ENCODE data around the gene PTPRM. TPM values are rescaled to one million over a fixed set of nuclear protein-coding genes. Genes with fewer than 3 reads are reported as not detected.

Gene PTPRM
- total RNA-seq, 1 experiment from 2014 or later = 6.2 TPM

- H3K27me3 ChIP-seq (ENCODE audit: insufficient read depth, low read length) = no peaks in the 10 kb centered on the region
- no peak overlapping the region for H3K14ac ChIP-seq (ENCODE audit: insufficient read depth, low read length)
- no peak overlapping the region for H2AFZ ChIP-seq (ENCODE audit: low read length)
- H3K23me2 ChIP-seq (ENCODE audit: insufficient read length, low read depth, low read length, poor library complexity, severe bottlenecking) = no peaks in the 10 kb centered on the region
- no peak overlapping the region for H2AK5ac ChIP-seq (ENCODE audit: insufficient read length, low read length)
- Mint-ChIP-seq H3K4me1 (peaks cover 10 to 16% of the 10 kb centered on the region in 2 experiments), H3K36me3 (ENCODE audit: insufficient read depth in 1 of 3, low read depth in 3 of 3) (no peaks in the 10 kb centered on the region; a peak in 1 of 7 replicates), H3K4me3 (no peak overlapping the region), H3K9me3 (peaks cover 0 to 4% of the 10 kb centered on the region in 2 experiments; a peak in 1 of 5 replicates), H3K27me3 (ENCODE audit: low read depth) (no peaks in the 10 kb centered on the region; the same call in 1 of the 2 replicates), H3K27ac (no peak overlapping the region)
- H4K8ac ChIP-seq (replicated peaks; ENCODE audit: insufficient read length, low read depth, low read length) = no peak overlapping the region
- no peak overlapping the region for H2BK15ac ChIP-seq (ENCODE audit: low read depth, low read length)
- H2BK120ac ChIP-seq (ENCODE audit: low read depth, low read length, poor library complexity, severe bottlenecking) = no peak overlapping the region
- H3K79me2 ChIP-seq (ENCODE audit: insufficient read depth, low read length) = no peaks in the 10 kb centered on the region
- H4K91ac ChIP-seq (ENCODE audit: insufficient read length, low read depth, low read length) = no peak overlapping the region
- no peak overlapping the region for H3K23ac ChIP-seq (ENCODE audit: insufficient read length, low read depth, low read length)
- TF ChIP-seq, protein P1, sequence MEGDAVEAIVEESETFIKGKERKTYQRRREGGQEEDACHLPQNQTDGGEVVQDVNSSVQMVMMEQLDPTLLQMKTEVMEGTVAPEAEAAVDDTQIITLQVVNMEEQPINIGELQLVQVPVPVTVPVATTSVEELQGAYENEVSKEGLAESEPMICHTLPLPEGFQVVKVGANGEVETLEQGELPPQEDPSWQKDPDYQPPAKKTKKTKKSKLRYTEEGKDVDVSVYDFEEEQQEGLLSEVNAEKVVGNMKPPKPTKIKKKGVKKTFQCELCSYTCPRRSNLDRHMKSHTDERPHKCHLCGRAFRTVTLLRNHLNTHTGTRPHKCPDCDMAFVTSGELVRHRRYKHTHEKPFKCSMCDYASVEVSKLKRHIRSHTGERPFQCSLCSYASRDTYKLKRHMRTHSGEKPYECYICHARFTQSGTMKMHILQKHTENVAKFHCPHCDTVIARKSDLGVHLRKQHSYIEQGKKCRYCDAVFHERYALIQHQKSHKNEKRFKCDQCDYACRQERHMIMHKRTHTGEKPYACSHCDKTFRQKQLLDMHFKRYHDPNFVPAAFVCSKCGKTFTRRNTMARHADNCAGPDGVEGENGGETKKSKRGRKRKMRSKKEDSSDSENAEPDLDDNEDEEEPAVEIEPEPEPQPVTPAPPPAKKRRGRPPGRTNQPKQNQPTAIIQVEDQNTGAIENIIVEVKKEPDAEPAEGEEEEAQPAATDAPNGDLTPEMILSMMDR (conservative IDR thresholded peaks at IDR 0.05) = no peak
- no peak overlapping the region for H3K56ac ChIP-seq (ENCODE audit: insufficient read length, low read depth, low read length)
- H3K79me1 ChIP-seq (ENCODE audit: insufficient read depth, low read depth, low read length, poor library complexity, severe bottlenecking) = no peaks in the 10 kb centered on the region
- no peak overlapping the region for H4K5ac ChIP-seq (ENCODE audit: insufficient read length, low read depth, low read length)
- no peak overlapping the region for H3K9ac ChIP-seq (ENCODE audit: extremely low read depth, insufficient read length, low read length)
- WGBS (ENCODE audit: extremely low coverage, insufficient read length, low lambda C conversion rate) = no CpG with 5 or more reads among the region's 4 CpGs
- H3K9me3 ChIP-seq (ENCODE audit: control insufficient read depth, low read depth, low read length) = no peaks in the 10 kb centered on the region
- no peak overlapping the region for H2BK20ac ChIP-seq (ENCODE audit: low read depth, low read length, poor library complexity, severe bottlenecking)
- no peak overlapping the region for H3K4ac ChIP-seq (ENCODE audit: low read depth, low read length)
- DNase-seq = no peak
- no peaks in the 10 kb centered on the region for H4K20me1 ChIP-seq (ENCODE audit: control insufficient read depth, insufficient read depth, insufficient read length)
- peaks cover 4% of the 10 kb centered on the region; the same call in 1 of the 2 replicates for H3K4me1 ChIP-seq (ENCODE audit: insufficient read depth, low read length)
- no peak overlapping the region for H3K18ac ChIP-seq (ENCODE audit: insufficient read length, low read depth, low read length)
- no peak overlapping the region for H3K27ac ChIP-seq (ENCODE audit: insufficient read length, low read depth, low read length)
- H2BK5ac ChIP-seq (ENCODE audit: insufficient read length, low read length) = no peak overlapping the region
- no peak overlapping the region for H3K4me2 ChIP-seq (ENCODE audit: insufficient read depth, insufficient read length, low read length)
- no peak overlapping the region for H3T11ph ChIP-seq (ENCODE audit: low read length)
- no peak overlapping the region for H2BK12ac ChIP-seq (ENCODE audit: insufficient read length, low read depth, low read length)
Observed at GRCh38 chr18:7517852-7518251, 49.3 kb upstream of the PTPRM start.
